ENCODE results near the gene ZNF304. TPM values are rescaled to one million over a fixed set of nuclear protein-coding genes. Genes with fewer than 3 reads are reported as not detected.
A peak's percentile ranks its signal among the peaks of the same experiment; 100 is the strongest.

The ZNF304 gene
- total RNA-seq, 1 experiment from 2014 or later, result 6.2 TPM

DNA sequence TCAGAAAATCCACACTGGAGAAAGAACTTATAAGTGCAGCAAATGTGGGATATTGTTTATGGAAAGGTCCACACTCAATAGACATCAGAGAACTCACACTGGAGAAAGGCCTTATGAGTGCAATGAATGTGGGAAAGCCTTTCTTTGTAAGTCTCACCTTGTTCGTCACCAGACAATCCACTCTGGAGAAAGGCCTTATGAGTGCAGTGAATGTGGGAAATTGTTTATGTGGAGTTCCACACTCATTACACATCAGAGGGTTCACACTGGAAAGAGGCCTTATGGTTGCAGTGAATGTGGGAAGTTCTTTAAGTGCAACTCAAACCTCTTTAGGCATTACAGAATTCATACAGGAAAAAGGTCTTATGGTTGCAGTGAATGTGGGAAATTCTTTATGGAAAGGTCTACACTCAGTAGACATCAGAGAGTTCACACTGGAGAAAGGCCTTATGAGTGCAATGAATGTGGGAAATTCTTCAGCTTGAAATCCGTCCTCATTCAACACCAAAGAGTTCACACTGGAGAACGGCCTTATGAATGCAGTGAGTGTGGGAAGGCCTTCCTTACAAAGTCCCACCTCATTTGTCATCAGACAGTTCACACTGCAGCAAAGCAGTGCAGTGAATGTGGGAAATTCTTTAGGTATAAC, 26.6 kb downstream of the ZNF304 start:
- H3K27ac Mint-ChIP-seq (ENCODE audit: unreplicated experiment), result no peak overlapping the region
- CTCF ChIA-PET, result no interaction called here
- DNase-seq, result no peak
- no TSS peak for BruUV-seq (replicated peaks)
- H3K4me3 Mint-ChIP-seq (ENCODE audit: low read depth, unreplicated experiment), result no peak overlapping the region
- H3K9me3 Mint-ChIP-seq (ENCODE audit: low read depth, unreplicated experiment), result peaks cover 20% of the 10 kb centered on the region
- peaks cover 12% of the 10 kb centered on the region for H3K36me3 Mint-ChIP-seq (ENCODE audit: insufficient read depth, unreplicated experiment)
- H3K4me1 Mint-ChIP-seq (ENCODE audit: low read depth, unreplicated experiment), result no peaks in the 10 kb centered on the region
- TF ChIP-seq, protein P1, sequence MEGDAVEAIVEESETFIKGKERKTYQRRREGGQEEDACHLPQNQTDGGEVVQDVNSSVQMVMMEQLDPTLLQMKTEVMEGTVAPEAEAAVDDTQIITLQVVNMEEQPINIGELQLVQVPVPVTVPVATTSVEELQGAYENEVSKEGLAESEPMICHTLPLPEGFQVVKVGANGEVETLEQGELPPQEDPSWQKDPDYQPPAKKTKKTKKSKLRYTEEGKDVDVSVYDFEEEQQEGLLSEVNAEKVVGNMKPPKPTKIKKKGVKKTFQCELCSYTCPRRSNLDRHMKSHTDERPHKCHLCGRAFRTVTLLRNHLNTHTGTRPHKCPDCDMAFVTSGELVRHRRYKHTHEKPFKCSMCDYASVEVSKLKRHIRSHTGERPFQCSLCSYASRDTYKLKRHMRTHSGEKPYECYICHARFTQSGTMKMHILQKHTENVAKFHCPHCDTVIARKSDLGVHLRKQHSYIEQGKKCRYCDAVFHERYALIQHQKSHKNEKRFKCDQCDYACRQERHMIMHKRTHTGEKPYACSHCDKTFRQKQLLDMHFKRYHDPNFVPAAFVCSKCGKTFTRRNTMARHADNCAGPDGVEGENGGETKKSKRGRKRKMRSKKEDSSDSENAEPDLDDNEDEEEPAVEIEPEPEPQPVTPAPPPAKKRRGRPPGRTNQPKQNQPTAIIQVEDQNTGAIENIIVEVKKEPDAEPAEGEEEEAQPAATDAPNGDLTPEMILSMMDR (IDR thresholded peaks at IDR 0.05; ENCODE audit: unreplicated experiment), result no peak
- intact Hi-C loops (cut with micrococcal nuclease; ENCODE audit: unreplicated experiment), result no loop called here
- no peaks in the 10 kb centered on the region for H3K27me3 Mint-ChIP-seq (ENCODE audit: unreplicated experiment)

DNA sequence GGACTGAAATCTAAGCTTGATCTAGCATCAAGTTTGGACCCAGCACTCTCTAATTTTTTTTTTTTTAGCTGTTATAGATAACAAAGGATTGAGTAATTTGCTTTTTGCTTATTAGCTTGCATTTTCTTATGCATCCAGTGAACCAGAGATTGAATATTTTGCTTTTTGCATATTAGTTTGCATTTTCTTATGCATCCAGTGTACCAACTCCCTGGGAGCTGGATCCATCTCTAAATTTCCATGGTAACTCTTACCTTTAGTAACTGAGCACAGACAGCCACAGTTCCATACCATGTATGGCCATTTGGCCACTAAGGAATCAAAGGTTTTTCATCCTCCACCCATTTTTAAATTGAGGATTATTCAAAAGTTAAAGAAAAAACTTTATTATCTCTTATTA, 29.9 kb downstream of the ZNF304 start:
- no peak for DNase-seq
- intact Hi-C loops (cut with micrococcal nuclease; ENCODE audit: unreplicated experiment), result loop anchor here (10.0 kb wide), 1 partner anchor 186 kb away; the partner anchor contains the start of gene ZNF264
- no TSS peak for BruUV-seq (replicated peaks)
- H3K9me3 Mint-ChIP-seq (ENCODE audit: low read depth, unreplicated experiment), result peaks cover 15% of the 10 kb centered on the region
- CTCF ChIA-PET, result interaction anchor here (0.7 kb wide), 1 partner anchor 648 kb away, joined by 4 read pairs; no protein-coding TSS in a partner anchor
- no peak overlapping the region for H3K4me3 Mint-ChIP-seq (ENCODE audit: low read depth, unreplicated experiment)
- peaks cover 6% of the 10 kb centered on the region for H3K36me3 Mint-ChIP-seq (ENCODE audit: insufficient read depth, unreplicated experiment)
- H3K27ac Mint-ChIP-seq (ENCODE audit: unreplicated experiment), result no peak overlapping the region
- H3K4me1 Mint-ChIP-seq (ENCODE audit: low read depth, unreplicated experiment), result no peaks in the 10 kb centered on the region
- TF ChIP-seq, protein P1 (IDR thresholded peaks at IDR 0.05; ENCODE audit: unreplicated experiment), result no peak
- H3K27me3 Mint-ChIP-seq (ENCODE audit: unreplicated experiment), result no peaks in the 10 kb centered on the region

DNA sequence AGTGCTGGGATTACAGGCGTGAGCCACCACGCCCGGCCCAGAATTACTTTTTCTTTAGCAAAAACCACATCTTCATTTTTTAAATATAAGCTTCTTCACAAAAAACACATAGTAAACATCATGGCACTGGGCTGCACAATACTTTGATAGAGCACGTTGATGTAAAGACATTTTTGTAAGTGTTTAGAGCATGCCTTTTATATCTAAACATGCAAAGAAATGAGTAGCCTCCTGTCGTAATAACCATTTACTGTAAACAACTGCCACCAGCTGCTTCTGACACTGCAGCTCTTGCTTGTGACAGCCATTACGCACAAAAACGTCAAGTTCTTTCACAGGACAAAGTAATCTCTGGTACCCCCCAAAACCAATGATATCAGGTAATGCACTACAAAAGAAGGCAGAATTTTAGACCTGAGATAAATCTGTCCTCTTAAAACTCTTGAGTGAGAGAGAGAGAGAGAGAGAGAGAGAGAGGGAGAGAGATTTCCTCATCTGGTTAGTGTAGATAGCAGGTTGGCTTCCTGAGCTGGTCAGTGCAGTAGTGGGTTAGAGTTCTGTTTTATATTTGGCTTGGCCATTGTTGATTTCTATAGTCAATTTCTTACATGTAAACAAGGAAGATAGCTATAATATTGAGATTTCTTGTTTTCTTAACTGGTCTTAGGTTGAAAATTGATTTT, 31.9 kb downstream of the ZNF304 start:
- H3K4me3 Mint-ChIP-seq (ENCODE audit: low read depth, unreplicated experiment), result no peak overlapping the region
- DNase-seq, result no peak
- BruUV-seq (replicated peaks), result no TSS peak
- intact Hi-C loops (cut with micrococcal nuclease; ENCODE audit: unreplicated experiment), result loop anchor here (10.0 kb wide), 1 partner anchor 188 kb away; the partner anchor contains the start of gene ZNF264
- H3K9me3 Mint-ChIP-seq (ENCODE audit: low read depth, unreplicated experiment), result peaks cover 21% of the 10 kb centered on the region
- CTCF ChIA-PET, result no interaction called here
- H3K27ac Mint-ChIP-seq (ENCODE audit: unreplicated experiment), result no peak overlapping the region
- H3K36me3 Mint-ChIP-seq (ENCODE audit: insufficient read depth, unreplicated experiment), result no peaks in the 10 kb centered on the region
- TF ChIP-seq, protein P1 (IDR thresholded peaks at IDR 0.05; ENCODE audit: unreplicated experiment), result no peak
- H3K27me3 Mint-ChIP-seq (ENCODE audit: unreplicated experiment), result no peaks in the 10 kb centered on the region
- no peaks in the 10 kb centered on the region for H3K4me1 Mint-ChIP-seq (ENCODE audit: low read depth, unreplicated experiment)

DNA sequence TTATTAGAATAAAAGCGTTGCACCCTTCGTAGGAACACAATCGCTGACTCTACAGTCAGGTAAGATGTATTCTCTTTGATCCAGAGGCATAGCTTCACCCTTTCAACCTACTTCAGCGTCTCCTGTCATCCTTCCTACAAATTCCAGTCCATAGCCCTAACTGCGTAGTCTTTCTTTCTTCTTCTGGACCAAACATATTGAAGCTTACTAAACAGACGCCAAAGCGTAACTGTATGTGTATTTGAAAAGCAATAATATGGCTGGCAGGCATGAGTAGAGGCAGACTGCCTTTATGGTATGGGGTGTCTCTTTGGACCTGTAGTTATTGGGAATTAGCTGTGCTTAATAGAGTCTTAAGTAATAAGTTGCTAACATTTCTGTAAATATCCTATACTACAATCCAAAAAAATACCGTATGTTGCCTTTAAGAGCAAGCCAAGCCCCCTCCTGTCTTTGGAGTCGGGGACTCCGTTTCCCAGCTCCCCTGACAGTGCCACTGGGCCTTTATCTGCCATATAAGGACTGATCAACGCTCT, 38.2 kb downstream of the ZNF304 start:
- DNase-seq, result no peak
- intact Hi-C loops (cut with micrococcal nuclease; ENCODE audit: unreplicated experiment), result loop anchor here (1.0 to 10.0 kb wide), 3 partner anchors 22 to 194 kb away; partner anchors contain the start of genes TRAPPC2B, ZNF17, ZNF264 and ZNF547
- peaks cover 15% of the 10 kb centered on the region for H3K9me3 Mint-ChIP-seq (ENCODE audit: low read depth, unreplicated experiment)
- no TSS peak for BruUV-seq (replicated peaks)
- no peaks in the 10 kb centered on the region for H3K27me3 Mint-ChIP-seq (ENCODE audit: unreplicated experiment)
- H3K4me3 Mint-ChIP-seq (ENCODE audit: low read depth, unreplicated experiment), result peak overlapping the region; percentile 75
- peak overlapping the region; percentile 90 for H3K27ac Mint-ChIP-seq (ENCODE audit: unreplicated experiment)
- TF ChIP-seq, protein P1 (IDR thresholded peaks at IDR 0.05; ENCODE audit: unreplicated experiment), result no peak
- peaks cover 10% of the 10 kb centered on the region for H3K4me1 Mint-ChIP-seq (ENCODE audit: low read depth, unreplicated experiment)
- H3K36me3 Mint-ChIP-seq (ENCODE audit: insufficient read depth, unreplicated experiment), result peaks cover 22% of the 10 kb centered on the region
- CTCF ChIA-PET, result interaction anchor here (0.6 to 1.1 kb wide), 4 partner anchors 26 to 429 kb away, joined by 3 to 5 read pairs (median 4); partner anchors contain the start of genes TRAPPC2B and ZNF547

All from Calu3 (cell line).